ENCODE results near the gene TMEM18.

DNA sequence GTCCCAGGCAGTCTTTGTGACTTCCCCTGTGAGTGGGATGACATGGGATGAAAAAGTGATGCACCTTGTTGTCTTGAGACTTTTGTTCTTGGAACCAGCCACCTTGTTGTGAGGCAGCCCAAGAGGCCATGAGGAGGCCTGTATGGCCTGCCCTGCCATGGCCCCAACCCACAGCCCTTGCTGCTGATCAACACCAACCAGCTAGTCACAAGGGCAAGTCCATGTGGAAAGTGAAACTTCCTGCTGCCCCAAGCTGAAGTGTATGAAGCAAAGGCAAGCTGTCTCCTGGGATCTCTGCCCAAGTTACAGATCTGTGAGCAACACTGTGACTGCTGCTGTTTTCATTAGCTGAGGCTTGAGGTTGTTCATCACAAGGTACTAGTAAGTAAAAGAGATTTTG lies 21.6 kb downstream of the TMEM18 start:
- TF ChIP-seq, protein P1, sequence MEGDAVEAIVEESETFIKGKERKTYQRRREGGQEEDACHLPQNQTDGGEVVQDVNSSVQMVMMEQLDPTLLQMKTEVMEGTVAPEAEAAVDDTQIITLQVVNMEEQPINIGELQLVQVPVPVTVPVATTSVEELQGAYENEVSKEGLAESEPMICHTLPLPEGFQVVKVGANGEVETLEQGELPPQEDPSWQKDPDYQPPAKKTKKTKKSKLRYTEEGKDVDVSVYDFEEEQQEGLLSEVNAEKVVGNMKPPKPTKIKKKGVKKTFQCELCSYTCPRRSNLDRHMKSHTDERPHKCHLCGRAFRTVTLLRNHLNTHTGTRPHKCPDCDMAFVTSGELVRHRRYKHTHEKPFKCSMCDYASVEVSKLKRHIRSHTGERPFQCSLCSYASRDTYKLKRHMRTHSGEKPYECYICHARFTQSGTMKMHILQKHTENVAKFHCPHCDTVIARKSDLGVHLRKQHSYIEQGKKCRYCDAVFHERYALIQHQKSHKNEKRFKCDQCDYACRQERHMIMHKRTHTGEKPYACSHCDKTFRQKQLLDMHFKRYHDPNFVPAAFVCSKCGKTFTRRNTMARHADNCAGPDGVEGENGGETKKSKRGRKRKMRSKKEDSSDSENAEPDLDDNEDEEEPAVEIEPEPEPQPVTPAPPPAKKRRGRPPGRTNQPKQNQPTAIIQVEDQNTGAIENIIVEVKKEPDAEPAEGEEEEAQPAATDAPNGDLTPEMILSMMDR (IDR thresholded peaks at IDR 0.05), result no peak
- TF ChIP-seq POLR2AphosphoS5 (IDR thresholded peaks at IDR 0.05), result no peak
